Stimulated activated CD4-positive, alpha-beta T cell treated with anti-CD3 and anti-CD28 coated beads, Interleukin-15, amount 100 ng/mL, for 48 hours (primary cell): ENCODE data around the gene PDRG1.
"Not testable (repeated sequence)": the region's sequence is repeated elsewhere in the genome, so short reads cannot be mapped to it uniquely, and the experiment has no call there.

ENCODE experiments used
- DNase-seq, 2 donors: peaks; one replicate each; pipeline ENCODE4 v3.0.0-alpha.2; 2020; ENCODE audit warnings: low read depth in 2 of 2

PDRG1 gene

GRCh38 chr20:31926493-31926892 lies 25.4 kb downstream of the PDRG1 start:
- DNase-seq = no peak

- DNase-seq = no peak
Observed at GRCh38 chr20:31925631-31926030, 26.2 kb downstream of the PDRG1 start.

DNA sequence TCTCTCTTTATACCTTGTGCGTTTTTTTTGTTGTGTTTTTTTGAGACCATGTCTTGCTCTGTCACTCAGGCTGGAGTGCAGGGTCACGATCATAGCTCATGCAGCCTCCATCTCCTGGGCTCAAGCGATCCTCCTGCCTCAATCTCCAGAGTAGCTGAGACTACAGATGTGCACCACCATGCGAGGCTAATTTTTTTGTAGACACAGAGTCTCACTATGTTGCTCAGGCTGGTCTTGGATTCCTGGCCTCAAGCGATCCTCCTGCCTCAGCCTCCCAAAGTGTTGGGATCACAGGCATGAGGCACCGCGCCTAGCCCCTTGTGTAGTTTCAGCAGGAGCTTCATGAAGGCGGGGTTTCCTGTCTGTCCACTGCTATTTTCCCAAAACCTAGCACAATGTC lies 27.3 kb downstream of the PDRG1 start:
- DNase-seq = no peak

DNA sequence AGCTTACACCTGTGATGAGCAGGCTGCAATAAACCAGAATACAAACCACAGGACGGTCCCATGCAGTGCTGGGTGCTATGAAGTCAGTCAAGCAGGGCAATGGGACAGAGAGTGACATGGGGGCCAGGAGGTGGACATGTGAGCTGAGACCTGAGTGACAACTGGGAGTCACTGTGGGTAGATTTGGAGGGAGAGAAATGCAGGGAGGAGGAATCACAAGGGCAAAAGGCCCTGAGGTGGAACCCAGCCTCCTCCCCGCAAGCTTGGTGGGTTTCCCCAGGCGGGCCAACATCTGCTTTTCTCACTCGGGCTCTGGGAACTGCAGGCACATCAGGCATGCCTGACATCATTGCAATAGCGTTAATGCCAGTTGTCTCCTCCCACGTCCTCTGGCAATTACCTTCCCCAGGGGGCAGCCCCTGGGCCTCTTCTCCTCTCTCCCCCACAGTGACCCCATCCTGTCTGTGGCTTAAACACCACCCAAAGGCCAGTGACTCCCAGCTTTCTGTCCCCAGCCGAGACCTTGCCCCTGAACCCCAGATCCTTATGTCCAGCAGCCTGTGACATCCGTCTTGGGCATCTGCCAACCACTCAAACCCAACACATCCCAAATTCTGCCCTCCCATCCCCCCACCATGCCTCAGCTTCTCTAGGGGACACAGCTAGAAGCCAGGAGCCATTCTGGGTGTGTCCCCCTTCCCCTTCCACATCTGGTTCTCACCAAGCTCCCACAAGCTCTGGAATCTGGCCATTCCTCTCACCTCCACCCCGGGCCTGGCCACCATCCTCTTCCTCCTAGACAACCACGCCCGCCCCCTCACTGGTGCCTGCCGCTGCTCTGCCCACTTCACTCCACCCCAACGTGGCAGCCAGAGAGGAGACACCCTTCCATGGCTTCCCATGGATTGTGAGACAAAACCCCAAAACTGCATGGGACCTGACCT lies 28.2 kb downstream of the PDRG1 start:
- DNase-seq = no peak

DNA sequence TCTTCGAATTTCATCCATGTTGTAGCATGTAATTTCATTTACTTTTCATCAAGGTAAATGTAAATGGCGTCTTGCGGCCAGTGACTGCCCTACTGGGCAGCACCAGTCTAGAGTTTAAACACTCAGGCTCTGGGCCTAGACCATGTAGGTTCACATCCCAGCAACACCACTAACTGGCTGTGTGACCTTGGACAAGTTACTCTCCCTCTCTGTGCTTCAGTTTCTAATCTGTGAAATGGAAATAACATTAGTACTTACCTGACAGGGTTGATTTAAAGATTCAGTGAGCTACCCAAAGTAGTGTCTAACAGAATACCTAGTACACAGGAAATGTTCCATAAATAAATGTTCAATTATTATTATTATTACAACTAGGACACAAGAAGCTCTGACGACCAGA lies 29.3 kb downstream of the PDRG1 start:
- DNase-seq = no peak

DNA sequence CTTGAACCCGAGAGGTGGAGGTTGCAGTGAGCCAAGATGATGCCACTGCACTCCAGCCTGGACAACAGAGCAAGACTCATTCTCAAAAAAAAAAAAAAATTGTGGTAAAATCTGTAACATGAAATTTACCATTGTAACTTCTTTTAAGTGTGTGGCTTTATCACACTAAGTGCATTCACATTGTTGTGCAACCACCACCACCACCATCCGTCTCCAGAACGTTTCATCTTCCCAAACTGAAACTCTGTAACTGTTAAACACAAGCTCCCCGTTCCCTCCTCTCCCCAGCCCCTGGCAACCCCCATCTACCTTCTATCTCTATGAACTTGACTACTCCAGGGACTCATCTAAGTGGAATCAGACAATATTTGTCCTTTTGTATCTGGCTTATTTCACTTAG lies 29.7 kb downstream of the PDRG1 start:
- no peak for DNase-seq

GRCh38 chr20:31921480-31921879 lies 30.4 kb downstream of the PDRG1 start:
- DNase-seq = not testable (repeated sequence)

DNA sequence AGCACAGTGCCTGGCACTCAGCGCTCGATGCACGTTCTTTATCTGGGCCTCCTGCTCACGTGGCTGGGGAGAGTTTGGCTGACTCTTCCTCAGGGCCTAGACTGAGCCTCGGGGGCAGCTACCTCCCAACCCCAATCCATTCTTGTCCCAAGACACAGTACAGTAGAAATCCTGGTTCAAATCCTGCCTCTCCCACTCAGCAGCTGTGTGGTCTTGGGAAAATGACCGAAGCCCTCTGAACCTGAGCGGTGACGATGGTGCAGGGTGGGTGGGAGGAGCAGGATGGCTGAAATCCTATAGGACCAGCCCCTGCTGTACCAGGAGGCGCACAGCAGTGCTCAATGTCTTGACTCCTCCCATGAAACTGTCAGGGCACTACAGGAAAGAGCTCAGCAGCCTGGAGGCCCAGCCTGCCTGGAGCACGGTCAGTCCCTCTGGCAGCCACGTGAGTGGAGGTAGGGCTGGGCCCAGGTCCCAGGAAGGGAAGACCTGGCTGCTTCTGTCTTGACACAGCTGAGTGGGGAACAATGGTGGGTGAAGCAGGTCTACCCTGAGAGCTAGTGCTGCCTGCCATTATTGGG lies 31.5 kb downstream of the PDRG1 start:
- DNase-seq = no peak

DNA sequence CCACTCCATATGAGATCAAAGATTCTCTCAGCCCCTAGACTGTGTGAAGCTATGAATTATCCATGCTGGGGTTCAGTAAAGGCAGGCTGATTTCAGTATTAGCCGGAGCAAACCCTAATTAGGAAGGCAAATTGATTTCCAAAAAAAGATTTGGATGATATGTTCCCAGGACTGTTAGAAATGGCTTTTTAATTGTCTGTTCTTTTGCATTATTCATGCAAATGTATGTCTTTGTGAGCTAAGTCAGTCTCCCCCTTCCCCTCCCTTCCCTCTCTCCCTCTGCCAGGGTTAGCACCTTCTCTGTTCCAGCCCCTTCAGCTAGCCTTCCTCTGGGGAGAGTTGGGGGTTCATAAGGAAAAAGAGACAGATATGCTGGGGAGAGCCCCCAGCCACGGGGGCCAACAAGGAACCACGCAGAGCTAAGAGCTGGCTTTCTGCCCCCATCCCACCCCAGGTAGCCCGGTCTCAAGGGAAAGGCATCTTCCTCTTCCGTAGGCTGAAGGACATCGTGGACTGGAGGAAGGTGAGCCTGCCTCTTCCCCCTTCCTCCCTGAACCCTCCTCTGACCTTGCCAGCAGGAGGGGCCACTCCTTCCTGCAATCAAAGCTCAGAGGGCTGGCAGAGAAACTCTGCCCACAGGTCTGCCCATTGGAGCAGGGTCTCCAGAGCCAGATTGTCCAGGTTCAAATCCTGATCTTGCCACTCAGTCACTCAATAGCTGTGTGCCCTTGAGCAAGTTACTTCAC lies 32.3 kb downstream of the PDRG1 start:
- DNase-seq = no peak

GRCh38 chr20:31918466-31919105 lies 33.3 kb downstream of the PDRG1 start:
- DNase-seq = no peak

GRCh38 chr20:31917962-31918412 lies 33.9 kb downstream of the PDRG1 start:
- DNase-seq = not testable (repeated sequence)

- DNase-seq = no peak
Observed at GRCh38 chr20:31916708-31917107, 35.1 kb downstream of the PDRG1 start.

GRCh38 chr20:31915491-31916280 lies 36.2 kb downstream of the PDRG1 start:
- no peak for DNase-seq

DNA sequence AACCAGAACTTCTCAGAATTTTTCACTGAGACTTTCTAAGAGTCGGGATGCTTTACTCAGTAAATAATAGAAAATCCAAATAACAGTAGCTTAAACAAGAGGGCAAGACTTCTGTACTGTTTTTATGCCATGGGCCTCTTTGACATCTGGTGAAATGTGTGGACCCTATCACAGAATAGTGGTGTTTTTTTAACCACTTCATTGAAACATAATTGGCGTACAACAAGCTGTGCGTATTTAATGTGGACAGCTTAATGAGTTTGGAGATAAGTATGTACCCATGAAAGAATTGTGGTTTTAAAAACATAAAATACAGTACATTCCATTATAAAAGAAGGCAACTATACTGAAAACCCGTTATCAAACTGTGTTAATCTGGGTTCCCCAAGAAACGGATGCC lies 37.7 kb downstream of the PDRG1 start:
- no peak for DNase-seq

GRCh38 chr20:31913431-31914157 lies 38.3 kb downstream of the PDRG1 start:
- DNase-seq = no peak

- DNase-seq = no peak
Observed at GRCh38 chr20:31910071-31910803, 41.6 kb downstream of the PDRG1 start.

GRCh38 chr20:31909253-31910070 lies 42.4 kb downstream of the PDRG1 start:
- no peak for DNase-seq

DNA sequence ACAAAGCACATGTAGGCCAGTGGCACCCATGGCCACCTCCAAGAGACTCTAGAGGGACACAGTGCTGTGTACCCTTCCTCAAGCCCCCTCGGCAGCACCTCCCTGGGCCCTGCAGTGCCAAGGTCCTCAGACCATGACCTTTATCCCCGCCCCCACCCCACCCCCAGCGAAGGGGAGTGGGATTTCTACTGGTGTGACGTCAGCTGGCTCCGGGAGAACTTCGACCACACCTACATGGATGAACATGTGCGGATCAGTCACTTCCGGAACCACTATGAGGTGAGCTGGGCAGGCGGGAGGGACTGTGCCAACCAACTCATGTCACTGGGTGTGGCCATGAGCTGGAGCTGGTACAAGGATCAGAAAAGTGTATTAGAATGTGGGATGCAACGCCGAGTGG lies 43.4 kb downstream of the PDRG1 start:
- DNase-seq = no peak

DNA sequence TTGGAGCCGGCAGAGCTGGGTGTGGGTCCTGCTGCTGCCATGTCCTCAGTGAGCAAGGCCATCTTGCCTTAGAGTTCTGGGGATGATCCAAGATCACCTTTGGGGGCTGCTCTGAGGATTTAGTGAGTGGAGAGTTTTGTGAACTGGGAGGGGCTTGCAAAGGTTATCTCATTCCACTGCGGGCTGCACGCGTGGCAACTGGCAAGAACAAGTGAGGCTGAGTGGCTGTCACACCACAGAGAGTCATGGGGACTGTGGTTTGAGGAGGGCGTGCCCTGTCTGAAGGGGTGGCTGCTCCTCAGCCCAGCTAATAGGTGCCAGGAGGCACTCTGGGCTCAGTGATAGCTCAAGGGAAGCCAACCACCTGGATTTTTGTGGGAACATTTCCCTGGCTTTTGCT lies 43.8 kb downstream of the PDRG1 start:
- no peak for DNase-seq
